Measurements from ENCODE around the gene CTSZ. TPM values are rescaled to one million over a fixed set of nuclear protein-coding genes. Genes with fewer than 3 reads are reported as not detected.

CTSZ gene
- 34.2 and 52.5 TPM in 2 replicates for total RNA-seq (ENCODE audit: low replicate concordance)

- Histone ChIP-seq H3K79me2 (ENCODE audit: low read depth) (no peaks in the 10 kb centered on the region), H3K9ac (no peak within 1 kb of the TSS), H3K27ac (no peak within 1 kb of the TSS), H4K20me1 (ENCODE audit: low read depth) (peaks cover 6% of the 10 kb centered on the region), H3K4me1 (peaks cover 9% of the 10 kb centered on the region), H2AFZ (replicated peaks) (peak within 1 kb of the TSS; percentile 83), H3F3A (ENCODE audit: low read depth) (no peaks in the 10 kb centered on the region), H3K36me3 (no peaks in the 10 kb centered on the region), H3K27me3 (peaks cover 11% of the 10 kb centered on the region), H3K4me2 (peak within 1 kb of the TSS; percentile 88), H3K9me3 (ENCODE audit: low read depth) (no peaks in the 10 kb centered on the region), H3K4me3 (peak within 1 kb of the TSS; percentile 56)
- peak within 1 kb of the TSS; percentile 78 for H3K4me3 Mint-ChIP-seq
- peaks cover 9% of the 10 kb centered on the region for H3K27me3 Mint-ChIP-seq (ENCODE audit: insufficient read depth, low read depth)
- peaks cover 5% of the 10 kb centered on the region for H3K36me3 Mint-ChIP-seq
- H3K9me3 Mint-ChIP-seq = no peaks in the 10 kb centered on the region
- no peak for TF ChIP-seq CTCF (IDR thresholded peaks at IDR 0.05)
- TF ChIP-seq EZH2phosphoT487 (IDR thresholded peaks at IDR 0.05) = no peak
- TF ChIP-seq EZH2 (IDR thresholded peaks at IDR 0.05) = no peak
- H3K27ac Mint-ChIP-seq = no peak within 1 kb of the TSS
- peaks cover 39% of the 10 kb centered on the region for H3K4me1 Mint-ChIP-seq
- peak; percentile 81 for DNase-seq (ENCODE audit: low spot score)
Measured at GRCh38 chr20:59006864-59007664, at the start of gene CTSZ. CTSZ (minus strand) TSS chr20:59007254; CDS start chr20:59007128, 126 bp downstream.

DNA sequence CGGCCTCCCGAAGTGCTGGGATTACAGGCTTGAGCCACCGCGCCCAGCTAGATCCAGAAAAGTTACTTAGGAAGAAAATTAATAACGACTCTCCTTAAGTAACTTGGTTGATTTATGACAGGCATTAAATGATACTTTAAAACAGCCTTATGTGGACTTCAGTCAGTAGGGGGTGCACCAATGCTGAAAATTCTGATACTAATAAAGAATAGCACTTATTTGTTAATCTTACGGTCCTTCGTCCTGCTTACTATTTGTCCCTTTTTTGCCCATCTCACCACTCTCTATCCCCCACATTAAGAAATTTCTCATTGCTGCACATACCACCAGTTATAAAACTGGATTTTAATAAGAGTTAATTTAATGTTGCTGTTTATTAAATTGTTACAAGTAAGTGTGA is 48.2 kb upstream of the CTSZ start:
- TF ChIP-seq CTCF (IDR thresholded peaks at IDR 0.05) (peak; percentile 3), EZH2phosphoT487 (IDR thresholded peaks at IDR 0.05) (no peak), EZH2 (IDR thresholded peaks at IDR 0.05) (no peak)
- Mint-ChIP-seq H3K4me1 (no peaks in the 10 kb centered on the region), H3K36me3 (no peaks in the 10 kb centered on the region), H3K27me3 (ENCODE audit: insufficient read depth, low read depth) (peaks cover 3% of the 10 kb centered on the region), H3K27ac (no peak overlapping the region), H3K4me3 (no peak overlapping the region), H3K9me3 (no peaks in the 10 kb centered on the region)
- Histone ChIP-seq H3K4me2 (no peak overlapping the region), H4K20me1 (ENCODE audit: low read depth) (no peaks in the 10 kb centered on the region), H3K9me3 (ENCODE audit: low read depth) (no peaks in the 10 kb centered on the region), H2AFZ (replicated peaks) (no peak overlapping the region), H3K4me1 (no peaks in the 10 kb centered on the region), H3K27ac (no peak overlapping the region), H3K27me3 (peaks cover 14% of the 10 kb centered on the region), H3K9ac (no peak overlapping the region), H3F3A (ENCODE audit: low read depth) (no peaks in the 10 kb centered on the region), H3K79me2 (ENCODE audit: low read depth) (no peaks in the 10 kb centered on the region), H3K36me3 (no peaks in the 10 kb centered on the region), H3K4me3 (no peak overlapping the region)
- no peak for DNase-seq (ENCODE audit: low spot score)

GRCh38 chr20:59051666-59052185 is 44.7 kb upstream of the CTSZ start:
- Mint-ChIP-seq H3K4me3 (no peak overlapping the region), H3K27me3 (ENCODE audit: insufficient read depth, low read depth) (no peaks in the 10 kb centered on the region), H3K9me3 (no peaks in the 10 kb centered on the region), H3K27ac (no peak overlapping the region), H3K36me3 (no peaks in the 10 kb centered on the region), H3K4me1 (no peaks in the 10 kb centered on the region)
- Histone ChIP-seq H3K9me3 (ENCODE audit: low read depth) (no peaks in the 10 kb centered on the region), H3F3A (ENCODE audit: low read depth) (no peaks in the 10 kb centered on the region), H3K4me3 (no peak overlapping the region), H3K4me1 (no peaks in the 10 kb centered on the region), H2AFZ (replicated peaks) (no peak overlapping the region), H3K9ac (no peak overlapping the region), H4K20me1 (ENCODE audit: low read depth) (no peaks in the 10 kb centered on the region), H3K36me3 (no peaks in the 10 kb centered on the region), H3K4me2 (no peak overlapping the region), H3K27me3 (peaks cover 23% of the 10 kb centered on the region), H3K79me2 (ENCODE audit: low read depth) (no peaks in the 10 kb centered on the region), H3K27ac (no peak overlapping the region)
- no peak for TF ChIP-seq CTCF (IDR thresholded peaks at IDR 0.05)
- TF ChIP-seq EZH2 (IDR thresholded peaks at IDR 0.05) = no peak
- TF ChIP-seq EZH2phosphoT487 (IDR thresholded peaks at IDR 0.05) = no peak
- no peak for DNase-seq (ENCODE audit: low spot score)
